ENCODE results near the gene TMPRSS11B.
"Not testable (repeated sequence)": the region's sequence is repeated elsewhere in the genome, so short reads cannot be mapped to it uniquely, and the experiment has no call there.

Gene TMPRSS11B

GRCh38 chr4:68216501-68216900, 29.0 kb downstream of the TMPRSS11B start:
- DNase-seq: no peak

GRCh38 chr4:68209003-68209402, 36.5 kb downstream of the TMPRSS11B start:
- no peak for DNase-seq

- not testable (repeated sequence) for DNase-seq
Measured at GRCh38 chr4:68194305-68194704, 51.2 kb downstream of the TMPRSS11B start.

GRCh38 chr4:68193194-68193593, 52.3 kb downstream of the TMPRSS11B start:
- DNase-seq: no peak

- DNase-seq: no peak
Measured at GRCh38 chr4:68187145-68187544, 58.3 kb downstream of the TMPRSS11B start.

- DNase-seq: no peak
Measured at GRCh38 chr4:68184923-68185322, 60.6 kb downstream of the TMPRSS11B start.

GRCh38 chr4:68183417-68183816, 62.1 kb downstream of the TMPRSS11B start:
- no peak for DNase-seq

- no peak for DNase-seq
Measured at GRCh38 chr4:68182382-68182820, 63.1 kb downstream of the TMPRSS11B start.

GRCh38 chr4:68180849-68181526, 64.5 kb downstream of the TMPRSS11B start:
- no peak for DNase-seq

GRCh38 chr4:68176904-68177303, 68.6 kb downstream of the TMPRSS11B start:
- no peak for DNase-seq
